ENCODE results near the gene MGAT5.

GRCh38 chr2:134348239-134348638 lies 94.4 kb downstream of the MGAT5 start:
- TF ChIP-seq CTCF (conservative IDR thresholded peaks at IDR 0.05) (no peak), ZFX (IDR thresholded peaks at IDR 0.05) (no peak)
